Measurements from ENCODE around the gene TMEM245. TPM values are rescaled to one million over a fixed set of nuclear protein-coding genes. Genes with fewer than 3 reads are reported as not detected.
"Not testable (repeated sequence)": the region's sequence is repeated elsewhere in the genome, so short reads cannot be mapped to it uniquely, and the experiment has no call there.

Gene TMEM245
- total RNA-seq, 1 donor from 2014 or later = 85.3 TPM

DNA sequence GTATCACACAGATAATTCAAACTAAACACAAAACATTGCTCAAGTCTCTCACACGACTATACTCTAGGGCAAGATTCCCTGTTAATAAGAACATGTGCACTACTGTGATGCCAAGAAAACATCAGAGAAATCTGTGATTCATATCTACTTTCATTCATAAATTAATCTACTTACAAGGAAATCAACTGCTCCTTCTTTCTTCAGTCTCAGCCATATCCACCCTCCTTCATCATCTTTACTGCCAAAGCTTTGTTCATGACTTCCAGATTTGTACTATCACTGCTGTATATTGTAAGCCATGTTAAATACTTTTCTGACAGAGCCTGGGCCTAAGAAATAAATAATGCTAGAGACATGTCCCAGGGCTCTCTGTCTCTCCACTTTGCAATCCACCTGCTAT lies 141.5 kb downstream of the TMEM245 start:
- H3K9me3 ChIP-seq (ENCODE audit: low read depth) = no peaks in the 10 kb centered on the region
- no peaks in the 10 kb centered on the region for H4K20me1 ChIP-seq (ENCODE audit: low read depth)
- no peaks in the 10 kb centered on the region for H3K79me2 ChIP-seq (ENCODE audit: low read depth)
- no peak overlapping the region for H2AFZ ChIP-seq (replicated peaks)
- no peaks in the 10 kb centered on the region for H3K9me3 Mint-ChIP-seq
- H3K4me1 Mint-ChIP-seq = no peaks in the 10 kb centered on the region
- peaks cover 4% of the 10 kb centered on the region for H3K36me3 ChIP-seq
- peaks cover 16% of the 10 kb centered on the region for H3K36me3 Mint-ChIP-seq
- H3K27me3 ChIP-seq = no peaks in the 10 kb centered on the region
- H3K27ac ChIP-seq = no peak overlapping the region
- H3K4me1 ChIP-seq = no peaks in the 10 kb centered on the region
- H3K9ac ChIP-seq = no peak overlapping the region
- H3K4me2 ChIP-seq = no peak overlapping the region
- H3K27me3 Mint-ChIP-seq (ENCODE audit: insufficient read depth, low read depth) = no peaks in the 10 kb centered on the region
- no peak overlapping the region for H3K4me3 ChIP-seq
- TF ChIP-seq EZH2 (IDR thresholded peaks at IDR 0.05) = no peak
- TF ChIP-seq EZH2phosphoT487 (IDR thresholded peaks at IDR 0.05) = no peak
- no peaks in the 10 kb centered on the region for H3F3A ChIP-seq (ENCODE audit: low read depth)
- no peak overlapping the region for H3K4me3 Mint-ChIP-seq
- DNase-seq (ENCODE audit: low spot score) = no peak
- no peak overlapping the region for H3K27ac Mint-ChIP-seq

DNA sequence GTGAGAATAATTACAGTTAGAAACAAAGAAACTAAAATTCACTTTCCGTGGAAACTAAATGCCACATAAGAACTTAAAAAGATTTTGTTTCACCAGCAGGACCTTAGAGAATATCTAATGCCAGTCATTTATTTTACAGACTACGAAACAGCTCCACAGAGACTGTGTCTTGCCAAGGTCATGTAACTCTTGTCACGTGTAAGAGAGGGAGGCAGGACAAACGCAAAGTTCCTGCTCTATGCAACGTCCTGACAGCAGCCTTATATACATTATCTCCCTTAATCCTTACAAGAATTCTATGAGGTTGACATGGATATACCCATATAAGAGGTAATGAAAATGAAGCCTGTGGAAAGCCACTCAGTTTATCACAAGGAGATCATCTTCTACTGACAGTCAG lies 145.9 kb downstream of the TMEM245 start:
- Histone ChIP-seq H3K9me3 (ENCODE audit: low read depth) (no peaks in the 10 kb centered on the region), H3K4me1 (no peaks in the 10 kb centered on the region), H3K27me3 (no peaks in the 10 kb centered on the region), H2AFZ (replicated peaks) (no peak overlapping the region), H3F3A (ENCODE audit: low read depth) (no peaks in the 10 kb centered on the region), H3K4me3 (no peak overlapping the region), H3K4me2 (no peak overlapping the region), H3K27ac (no peak overlapping the region), H4K20me1 (ENCODE audit: low read depth) (no peaks in the 10 kb centered on the region), H3K9ac (no peak overlapping the region), H3K79me2 (ENCODE audit: low read depth) (no peaks in the 10 kb centered on the region), H3K36me3 (peaks cover 12% of the 10 kb centered on the region)
- Mint-ChIP-seq H3K4me3 (no peak overlapping the region), H3K36me3 (peaks cover 29% of the 10 kb centered on the region), H3K27me3 (ENCODE audit: insufficient read depth, low read depth) (no peaks in the 10 kb centered on the region), H3K27ac (no peak overlapping the region), H3K9me3 (no peaks in the 10 kb centered on the region), H3K4me1 (no peaks in the 10 kb centered on the region)
- TF ChIP-seq EZH2 (IDR thresholded peaks at IDR 0.05) = no peak
- TF ChIP-seq, protein P1, sequence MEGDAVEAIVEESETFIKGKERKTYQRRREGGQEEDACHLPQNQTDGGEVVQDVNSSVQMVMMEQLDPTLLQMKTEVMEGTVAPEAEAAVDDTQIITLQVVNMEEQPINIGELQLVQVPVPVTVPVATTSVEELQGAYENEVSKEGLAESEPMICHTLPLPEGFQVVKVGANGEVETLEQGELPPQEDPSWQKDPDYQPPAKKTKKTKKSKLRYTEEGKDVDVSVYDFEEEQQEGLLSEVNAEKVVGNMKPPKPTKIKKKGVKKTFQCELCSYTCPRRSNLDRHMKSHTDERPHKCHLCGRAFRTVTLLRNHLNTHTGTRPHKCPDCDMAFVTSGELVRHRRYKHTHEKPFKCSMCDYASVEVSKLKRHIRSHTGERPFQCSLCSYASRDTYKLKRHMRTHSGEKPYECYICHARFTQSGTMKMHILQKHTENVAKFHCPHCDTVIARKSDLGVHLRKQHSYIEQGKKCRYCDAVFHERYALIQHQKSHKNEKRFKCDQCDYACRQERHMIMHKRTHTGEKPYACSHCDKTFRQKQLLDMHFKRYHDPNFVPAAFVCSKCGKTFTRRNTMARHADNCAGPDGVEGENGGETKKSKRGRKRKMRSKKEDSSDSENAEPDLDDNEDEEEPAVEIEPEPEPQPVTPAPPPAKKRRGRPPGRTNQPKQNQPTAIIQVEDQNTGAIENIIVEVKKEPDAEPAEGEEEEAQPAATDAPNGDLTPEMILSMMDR (IDR thresholded peaks at IDR 0.05) = no peak
- no peak for TF ChIP-seq EZH2phosphoT487 (IDR thresholded peaks at IDR 0.05)
- DNase-seq (ENCODE audit: low spot score) = no peak

DNA sequence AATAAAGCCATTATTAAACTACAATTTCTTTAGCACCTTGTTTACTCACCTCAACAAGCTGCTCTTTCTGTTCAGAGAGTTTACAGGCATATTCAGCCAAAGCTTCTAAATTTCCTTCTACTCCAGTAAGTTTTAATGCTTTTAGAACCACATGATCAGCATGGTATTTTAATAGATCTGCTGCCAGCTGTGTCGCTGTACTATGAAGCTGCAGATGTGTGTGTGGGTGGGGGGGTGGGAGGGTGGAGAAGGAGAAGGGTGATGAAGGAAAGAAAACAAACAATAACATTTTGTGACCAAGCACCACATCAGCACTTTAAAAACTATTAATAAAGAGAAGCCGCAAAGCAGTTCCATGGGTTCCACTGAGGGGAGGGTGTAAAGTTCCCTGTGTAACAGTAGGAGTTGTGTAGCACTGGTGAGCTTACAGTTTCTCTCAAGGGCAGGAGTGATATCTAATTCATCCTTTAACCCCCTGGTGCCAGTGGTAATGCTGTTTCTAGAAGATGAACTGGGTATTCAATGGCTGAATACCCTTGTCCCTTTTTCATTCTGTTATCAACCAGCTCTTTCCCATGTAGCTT lies 147.0 kb downstream of the TMEM245 start:
- no peaks in the 10 kb centered on the region for H3K27me3 Mint-ChIP-seq (ENCODE audit: insufficient read depth, low read depth)
- no peak overlapping the region for H3K4me2 ChIP-seq

DNA sequence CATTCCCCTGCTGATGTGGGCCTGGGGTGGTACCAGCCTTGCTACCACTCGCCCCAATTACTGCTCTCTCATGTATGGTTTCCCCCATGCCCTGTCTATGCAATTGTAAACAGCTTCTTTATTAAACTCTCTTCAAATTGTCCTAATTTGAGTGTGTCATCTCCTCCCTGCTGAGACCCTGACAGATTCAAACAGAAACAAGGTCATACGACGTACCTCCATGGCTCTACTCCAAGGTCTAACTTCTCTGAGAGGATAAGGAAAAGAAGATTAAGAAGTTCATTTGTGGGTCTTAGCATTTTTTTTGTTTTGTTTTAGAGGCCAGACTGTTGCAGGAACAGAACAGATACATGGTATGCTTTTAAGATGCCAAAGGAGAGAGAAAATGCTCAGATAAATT lies 147.6 kb downstream of the TMEM245 start:
- Mint-ChIP-seq H3K27me3 (ENCODE audit: insufficient read depth, low read depth) (no peaks in the 10 kb centered on the region), H3K4me3 (no peak overlapping the region), H3K4me1 (no peaks in the 10 kb centered on the region), H3K36me3 (peaks cover 22% of the 10 kb centered on the region), H3K27ac (no peak overlapping the region), H3K9me3 (no peaks in the 10 kb centered on the region)
- Histone ChIP-seq H3K27ac (no peak overlapping the region), H3K4me3 (no peak overlapping the region), H3K36me3 (peaks cover 7% of the 10 kb centered on the region), H3K4me1 (no peaks in the 10 kb centered on the region), H3K27me3 (no peaks in the 10 kb centered on the region), H3K79me2 (ENCODE audit: low read depth) (no peaks in the 10 kb centered on the region), H3K9ac (no peak overlapping the region), H3F3A (ENCODE audit: low read depth) (no peaks in the 10 kb centered on the region), H4K20me1 (ENCODE audit: low read depth) (no peaks in the 10 kb centered on the region), H3K4me2 (no peak overlapping the region), H3K9me3 (ENCODE audit: low read depth) (no peaks in the 10 kb centered on the region), H2AFZ (replicated peaks) (no peak overlapping the region)
- TF ChIP-seq EZH2 (IDR thresholded peaks at IDR 0.05) (no peak), EZH2phosphoT487 (IDR thresholded peaks at IDR 0.05) (no peak)
- TF ChIP-seq, protein P1 (IDR thresholded peaks at IDR 0.05) = no peak
- no peak for DNase-seq (ENCODE audit: low spot score)

More for the DNA sequence above, 147.0 kb downstream of the TMEM245 start:
- no peaks in the 10 kb centered on the region for H3K9me3 Mint-ChIP-seq
- no peak overlapping the region for H3K27ac Mint-ChIP-seq
- Histone ChIP-seq H3K4me3 (no peak overlapping the region), H3K36me3 (peaks cover 8% of the 10 kb centered on the region), H3K27me3 (no peaks in the 10 kb centered on the region), H4K20me1 (ENCODE audit: low read depth) (no peaks in the 10 kb centered on the region), H2AFZ (replicated peaks) (no peak overlapping the region), H3K27ac (no peak overlapping the region), H3K4me1 (no peaks in the 10 kb centered on the region), H3K9ac (no peak overlapping the region), H3F3A (ENCODE audit: low read depth) (no peaks in the 10 kb centered on the region), H3K9me3 (ENCODE audit: low read depth) (no peaks in the 10 kb centered on the region), H3K79me2 (ENCODE audit: low read depth) (no peaks in the 10 kb centered on the region)
- peaks cover 22% of the 10 kb centered on the region for H3K36me3 Mint-ChIP-seq
- TF ChIP-seq, protein P1 (IDR thresholded peaks at IDR 0.05) = no peak
- TF ChIP-seq EZH2 (IDR thresholded peaks at IDR 0.05) (no peak), EZH2phosphoT487 (IDR thresholded peaks at IDR 0.05) (no peak)
- H3K4me1 Mint-ChIP-seq = no peaks in the 10 kb centered on the region
- DNase-seq (ENCODE audit: low spot score) = no peak
- H3K4me3 Mint-ChIP-seq = no peak overlapping the region

DNA sequence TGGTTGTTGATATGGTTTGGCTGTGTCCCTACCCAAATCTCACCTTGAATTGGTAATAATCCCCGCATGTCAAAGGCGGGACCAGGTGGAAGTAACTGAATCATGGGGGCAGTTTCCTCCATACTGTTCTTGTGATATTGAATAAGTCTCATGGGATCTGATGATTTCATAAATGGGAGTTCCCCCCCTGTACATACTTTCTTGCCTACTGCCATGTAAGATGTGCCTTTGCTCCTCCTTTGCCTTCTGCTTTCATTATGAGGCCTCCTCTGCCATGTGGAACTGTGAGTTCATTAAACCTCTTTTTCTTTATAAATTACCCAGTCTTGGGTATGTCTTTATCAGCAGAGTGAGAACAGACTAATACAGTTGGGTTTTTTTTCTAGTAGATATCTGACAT lies 148.4 kb downstream of the TMEM245 start:
- H3K4me1 ChIP-seq = not testable (repeated sequence)

More for the DNA sequence above, 148.4 kb downstream of the TMEM245 start:
- H3K27me3 Mint-ChIP-seq (ENCODE audit: insufficient read depth, low read depth); H3K79me2 ChIP-seq (ENCODE audit: low read depth); H3K9me3 ChIP-seq (ENCODE audit: low read depth); H3K27ac Mint-ChIP-seq; H3K27ac ChIP-seq; H3K4me2 ChIP-seq; H4K20me1 ChIP-seq (ENCODE audit: low read depth); H3K4me1 Mint-ChIP-seq; H3K4me3 ChIP-seq; H3F3A ChIP-seq (ENCODE audit: low read depth); DNase-seq (ENCODE audit: low spot score); H3K9me3 Mint-ChIP-seq; H2AFZ ChIP-seq (replicated peaks); H3K9ac ChIP-seq; H3K4me3 Mint-ChIP-seq; H3K27me3 ChIP-seq; H3K36me3 ChIP-seq: not testable (repeated sequence)
- H3K36me3 Mint-ChIP-seq = peaks cover 22% of the 10 kb centered on the region
